ENCODE data around the gene RASGRF1. TPM values are rescaled to one million over a fixed set of nuclear protein-coding genes. Genes with fewer than 3 reads are reported as not detected.

Gene RASGRF1
- total and polyA plus RNA-seq, 9 donors = 0.23 to 9.5 (median 1.0) TPM; not detected in 1

DNA sequence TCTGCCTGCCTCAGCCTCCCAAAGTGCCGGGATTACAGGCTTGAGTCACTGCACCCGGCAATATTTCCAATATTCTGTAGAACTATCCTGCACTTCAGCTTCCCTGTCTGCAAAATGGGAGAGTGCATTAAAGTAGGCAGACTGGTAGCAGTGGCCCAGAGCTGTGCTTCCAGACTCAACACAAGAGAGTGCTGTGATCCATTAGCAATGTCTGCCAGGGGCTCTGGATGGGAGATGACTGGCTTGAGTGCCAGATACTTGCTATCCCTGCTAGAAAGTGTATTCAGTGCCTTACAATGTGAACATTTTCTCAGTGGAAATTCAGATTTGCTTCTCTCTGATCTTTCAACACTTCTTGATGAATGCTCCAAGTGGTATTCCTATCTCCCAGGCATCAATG lies 80.3 kb downstream of the RASGRF1 start:
- Histone ChIP-seq H3K27ac (no peak overlapping the region), H3K9me3 (no peaks in the 10 kb centered on the region), H3K4me3 (no peak overlapping the region), H3K4me1 (ENCODE audit: insufficient read depth) (no peaks in the 10 kb centered on the region), H3K27me3 (no peaks in the 10 kb centered on the region), H3K36me3 (no peaks in the 10 kb centered on the region)
- TF ChIP-seq, protein P1, sequence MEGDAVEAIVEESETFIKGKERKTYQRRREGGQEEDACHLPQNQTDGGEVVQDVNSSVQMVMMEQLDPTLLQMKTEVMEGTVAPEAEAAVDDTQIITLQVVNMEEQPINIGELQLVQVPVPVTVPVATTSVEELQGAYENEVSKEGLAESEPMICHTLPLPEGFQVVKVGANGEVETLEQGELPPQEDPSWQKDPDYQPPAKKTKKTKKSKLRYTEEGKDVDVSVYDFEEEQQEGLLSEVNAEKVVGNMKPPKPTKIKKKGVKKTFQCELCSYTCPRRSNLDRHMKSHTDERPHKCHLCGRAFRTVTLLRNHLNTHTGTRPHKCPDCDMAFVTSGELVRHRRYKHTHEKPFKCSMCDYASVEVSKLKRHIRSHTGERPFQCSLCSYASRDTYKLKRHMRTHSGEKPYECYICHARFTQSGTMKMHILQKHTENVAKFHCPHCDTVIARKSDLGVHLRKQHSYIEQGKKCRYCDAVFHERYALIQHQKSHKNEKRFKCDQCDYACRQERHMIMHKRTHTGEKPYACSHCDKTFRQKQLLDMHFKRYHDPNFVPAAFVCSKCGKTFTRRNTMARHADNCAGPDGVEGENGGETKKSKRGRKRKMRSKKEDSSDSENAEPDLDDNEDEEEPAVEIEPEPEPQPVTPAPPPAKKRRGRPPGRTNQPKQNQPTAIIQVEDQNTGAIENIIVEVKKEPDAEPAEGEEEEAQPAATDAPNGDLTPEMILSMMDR (IDR thresholded peaks at IDR 0.05) = no peak
- TF ChIP-seq EP300 (IDR thresholded peaks at IDR 0.05) (no peak), POLR2A (IDR thresholded peaks at IDR 0.05) (no peak)
- intact Hi-C loops (cut with DNase I) = no loop called here
- DNase-seq = no peak
- WGBS, 3 donors = 92 to 97% (median 92%) methylated on average over 2 of the region's 2 CpGs

DNA sequence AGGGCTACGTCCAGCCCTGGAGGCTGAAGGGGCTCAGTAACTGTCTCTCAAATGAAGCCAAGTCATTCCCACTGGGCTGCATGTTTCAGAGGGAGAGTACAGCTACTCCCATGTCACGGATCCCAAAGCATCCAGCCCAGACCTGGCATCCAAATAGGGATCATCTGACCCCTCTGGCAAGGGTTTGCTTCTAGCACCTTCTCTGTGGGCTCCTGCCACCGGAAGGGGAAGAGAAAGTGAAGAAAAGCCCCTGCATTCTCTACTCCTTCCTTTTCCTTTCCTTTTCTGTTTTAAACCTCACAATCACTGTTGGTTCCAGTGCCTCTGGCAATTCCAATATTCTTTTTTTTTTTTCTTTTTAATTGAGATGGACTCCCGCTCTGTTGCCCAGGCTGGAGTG lies 81.2 kb downstream of the RASGRF1 start:
- no peaks in the 10 kb centered on the region for H3K27me3 ChIP-seq
- H3K27ac ChIP-seq = no peak overlapping the region
- WGBS, 3 donors = 53 to 66% (median 63%) methylated on average over 4 of the region's 4 CpGs
- no peak for TF ChIP-seq POLR2A (IDR thresholded peaks at IDR 0.05)
- TF ChIP-seq EP300 (IDR thresholded peaks at IDR 0.05) = no peak
- TF ChIP-seq, protein P1 (IDR thresholded peaks at IDR 0.05) = no peak
- intact Hi-C loops (cut with DNase I) = no loop called here
- no peak overlapping the region for H3K4me3 ChIP-seq
- H3K4me1 ChIP-seq (ENCODE audit: insufficient read depth) = peaks cover 2% of the 10 kb centered on the region
- no peaks in the 10 kb centered on the region for H3K9me3 ChIP-seq
- H3K36me3 ChIP-seq = no peaks in the 10 kb centered on the region
- no peak for DNase-seq

DNA sequence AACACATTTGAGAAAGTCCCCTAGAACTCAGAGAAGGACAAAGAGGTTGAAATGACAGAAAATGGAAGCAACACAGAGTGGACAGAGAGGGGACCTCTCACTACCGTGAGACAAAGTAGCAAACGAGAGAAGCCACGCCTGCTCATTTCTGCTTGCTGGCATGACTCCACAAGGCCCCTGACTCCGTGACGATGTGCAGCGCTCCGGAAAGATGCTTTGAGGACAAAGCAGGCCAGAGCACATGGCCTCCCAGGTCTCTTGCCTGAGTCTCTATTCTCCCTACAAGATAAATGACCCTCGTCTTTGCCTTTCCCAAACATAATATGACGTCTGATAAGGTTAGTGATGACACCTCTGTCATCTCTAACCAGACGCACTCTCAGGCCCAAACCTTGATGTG lies 81.9 kb downstream of the RASGRF1 start:
- H3K27ac ChIP-seq = no peak overlapping the region
- H3K4me1 ChIP-seq (ENCODE audit: insufficient read depth) = peaks cover 3% of the 10 kb centered on the region
- no peak for DNase-seq
- H3K9me3 ChIP-seq = no peaks in the 10 kb centered on the region
- no peaks in the 10 kb centered on the region for H3K36me3 ChIP-seq
- intact Hi-C loops (cut with DNase I) = no loop called here
- TF ChIP-seq, protein P1 (IDR thresholded peaks at IDR 0.05) = no peak
- TF ChIP-seq EP300 (IDR thresholded peaks at IDR 0.05) (no peak), POLR2A (IDR thresholded peaks at IDR 0.05) (no peak)
- no peak overlapping the region for H3K4me3 ChIP-seq
- 52 to 56% (median 54%) methylated on average over 10 of the region's 10 CpGs for WGBS, 3 donors
- no peaks in the 10 kb centered on the region for H3K27me3 ChIP-seq

DNA sequence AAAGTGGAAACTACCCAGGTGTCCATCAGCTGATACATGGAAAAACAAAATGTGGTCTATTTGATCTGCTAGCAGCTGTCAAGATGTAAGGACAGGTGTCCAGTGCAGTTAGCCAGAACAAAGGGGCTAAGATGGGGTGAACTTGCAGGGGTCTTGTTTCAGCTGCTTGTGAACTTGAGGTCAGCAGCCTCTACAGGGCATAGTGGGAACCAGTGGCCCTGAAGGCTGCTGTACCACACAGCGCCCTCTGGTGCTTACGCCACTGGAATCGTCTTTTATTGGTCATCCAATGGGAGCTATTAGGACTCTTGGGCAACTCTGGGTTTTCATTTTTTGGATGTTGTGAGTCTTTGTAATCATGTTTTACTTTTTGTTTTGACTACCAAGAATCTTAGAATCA lies 83.5 kb downstream of the RASGRF1 start:
- TF ChIP-seq, protein P1 (IDR thresholded peaks at IDR 0.05) = no peak
- TF ChIP-seq EP300 (IDR thresholded peaks at IDR 0.05) (no peak), POLR2A (IDR thresholded peaks at IDR 0.05) (no peak)
- Histone ChIP-seq H3K4me3 (no peak overlapping the region), H3K27me3 (no peaks in the 10 kb centered on the region), H3K9me3 (no peaks in the 10 kb centered on the region), H3K4me1 (ENCODE audit: insufficient read depth) (peaks cover 3% of the 10 kb centered on the region), H3K27ac (no peak overlapping the region), H3K36me3 (no peaks in the 10 kb centered on the region)
- intact Hi-C loops (cut with DNase I) = no loop called here
- 61 to 75% (median 65%) methylated on average over 3 of the region's 3 CpGs for WGBS, 3 donors
- DNase-seq = no peak

Data from ovary (tissue), 9 donors.